Hair follicular keratinocyte (primary cell): ENCODE results near the gene ZFY. TPM values are rescaled to one million over a fixed set of nuclear protein-coding genes. Genes with fewer than 3 reads are reported as not detected.

Source experiments
- total RNA-seq: library from RNA; depleted of rRNA; stranded (reverse); fragments of >200 nt; gene quantifications from 2 replicates; pipeline ENCODE4 v1.2.3, GENCODE V29; 2015

ZFY gene
- total RNA-seq = 3.5 and 6.7 TPM in 2 replicates

DNA sequence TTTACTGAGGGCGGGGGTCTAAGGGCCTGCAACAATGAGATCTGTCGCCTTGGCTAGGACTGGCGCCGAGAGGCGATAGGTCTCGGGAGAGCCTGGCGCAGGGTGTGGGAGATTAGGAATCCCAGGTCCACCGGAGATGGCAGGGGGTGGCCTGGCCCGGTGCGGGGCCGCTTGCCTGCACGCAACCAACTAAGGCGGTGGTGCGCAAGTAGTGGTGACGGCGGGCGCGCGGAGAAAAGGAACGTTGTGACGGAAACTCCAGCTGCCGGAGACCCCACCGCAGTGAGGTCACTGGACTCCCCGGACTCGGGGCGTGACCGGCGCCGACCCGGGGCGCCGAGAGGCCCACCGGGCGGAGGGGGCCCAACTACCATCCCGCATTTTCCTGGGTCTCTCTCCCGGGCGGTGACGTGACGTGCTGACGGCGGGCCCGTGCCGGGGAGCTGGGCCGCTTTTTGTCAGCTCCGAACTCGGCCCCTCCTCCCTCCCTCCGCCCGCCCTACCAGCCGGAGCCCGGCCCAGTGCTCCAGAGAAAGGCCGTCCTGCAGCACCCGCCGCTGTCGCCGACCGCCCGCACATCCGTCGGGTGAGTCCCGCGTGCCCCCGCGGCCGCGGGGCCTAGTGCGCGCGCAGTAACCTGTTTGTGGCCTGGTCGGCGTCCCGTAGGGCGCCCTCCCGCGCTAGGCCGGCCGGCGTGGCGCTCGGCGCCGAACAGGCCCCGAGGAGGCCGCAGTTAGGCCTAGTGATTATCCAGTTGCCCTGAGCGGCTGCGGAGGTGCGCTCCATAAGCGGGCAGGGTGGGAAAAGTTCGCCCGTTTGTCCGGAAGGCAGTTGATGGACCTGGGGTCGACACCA, at the start of gene ZFY:
Gene ZFY, plus strand, starts transcription at position 521 of the 855 bp plus-strand sequence. CDS start 18,556 bp downstream, outside the sequence.

Other genes starting within 250 kb of the ZFY start
- gene SRY, start 147.7 kb upstream of the ZFY start, total RNA-seq = not detected in 2 replicates
- gene RPS4Y1, start 93.8 kb upstream of the ZFY start, total RNA-seq = 373 and 401 TPM in 2 replicates